Tibial nerve (tissue), 4 donors: ENCODE data around the gene CARMIL1. TPM values are rescaled to one million over a fixed set of nuclear protein-coding genes. Genes with fewer than 3 reads are reported as not detected.

ENCODE experiments used
- DNase-seq, 2 donors: peaks; one replicate each; pipeline ENCODE4 v3.0.0-alpha.2; 2019; ENCODE audit warnings: low spot score in 2 of 2
- H3K27ac ChIP-seq, 4 donors: fragments of 200-600 bp; sonication (generic) in 3 of 4; one replicate each; pipeline ENCODE4 v1.5.1; 2017 to 2019; ENCODE audit warnings: mild to moderate bottlenecking in 1 of 4
- H3K27me3 ChIP-seq, 2 donors: fragments of 200-600 bp; sonication (generic) in 1 of 2; one replicate each; pipeline versions ENCODE4 v1.5.1 to v1.6.0; 2017 to 2019
- H3K36me3 ChIP-seq, 3 donors: fragments of 200-600 bp; sonication (generic); one replicate each; pipeline ENCODE4 v1.5.1; 2018 to 2019
- H3K4me1 ChIP-seq, 4 donors: fragments of 200-600 bp; sonication (generic) in 3 of 4; one replicate each; pipeline ENCODE4 v1.5.1; 2017 to 2019
- H3K4me3 ChIP-seq, 4 donors: fragments of 200-600 bp; sonication (generic) in 3 of 4; one replicate each; pipeline ENCODE4 v1.5.1; 2017 to 2019; ENCODE audit warnings: mild to moderate bottlenecking in 1 of 4, moderate library complexity in 1 of 4
- H3K9me3 ChIP-seq, 4 donors: fragments of 200-600 bp; sonication (generic) in 3 of 4; one replicate each; pipeline ENCODE4 v1.5.1; 2017 to 2019
- CTCF ChIP-seq, 5 experiments: fragments of 200-600 bp in 3 of 5; fragments of 450-650 bp in 2 of 5; sonication (generic) in 3 of 5; IDR thresholded peaks; one replicate each; pipeline ENCODE4 v1.5.1; 2016 to 2019; ENCODE audit warnings: antibody characterized with exemption in 5 of 5, mild to moderate bottlenecking in 3 of 5, moderate library complexity in 2 of 5
- EP300 ChIP-seq, 2 donors: sonication (generic); formaldehyde crosslinking; IDR thresholded peaks; one replicate each; pipeline ENCODE4 v1.6.1; 2017; ENCODE audit warnings: antibody characterized with exemption in 2 of 2, mild to moderate bottlenecking in 1 of 2
- POLR2A ChIP-seq, 2 donors: fragments of 450-650 bp; IDR thresholded peaks; one replicate each; pipeline ENCODE4 v1.6.1; 2017; ENCODE audit warnings: antibody characterized with exemption in 2 of 2, mild to moderate bottlenecking in 2 of 2, moderate library complexity in 2 of 2
- WGBS, 2 donors: methylation state at CpG; one replicate each; pipeline ENCODE4 v1.1.5; 2018; 5-methylcytosine and 5-hydroxymethylcytosine counted together
- total RNA-seq, 4 donors: library from RNA; depleted of rRNA; stranded (reverse); fragments of >200 nt; gene quantifications; one replicate each; pipeline ENCODE4 v1.1.0, GENCODE V29; 2016

CARMIL1 gene
- total RNA-seq, 4 donors from 2014 or later = 29.1 to 43.5 (median 34.1) TPM

GRCh38 chr6:25458485-25458884 is 179.3 kb downstream of the CARMIL1 start:
- TF ChIP-seq POLR2A (IDR thresholded peaks at IDR 0.05) (no peak), CTCF (IDR thresholded peaks at IDR 0.05) (no peak), EP300 (IDR thresholded peaks at IDR 0.05) (no peak)
- WGBS, 2 donors = 78 to 81% methylated on average over 2 of the region's 2 CpGs
- Histone ChIP-seq H3K36me3 (no peaks in the 10 kb centered on the region), H3K27me3 (no peaks in the 10 kb centered on the region), H3K9me3 (no peaks in the 10 kb centered on the region), H3K4me3 (no peak overlapping the region), H3K4me1 (peaks cover 0 to 7% (median 0%) of the 10 kb centered on the region in 4 donors), H3K27ac (no peak overlapping the region)
- no peak for DNase-seq

GRCh38 chr6:25462235-25462897 is 183.2 kb downstream of the CARMIL1 start:
- no peak overlapping the region for H3K27ac ChIP-seq
- WGBS, 2 donors = 63 to 69% methylated on average over 7 of the region's 7 CpGs

GRCh38 chr6:25463441-25463840 is 184.3 kb downstream of the CARMIL1 start:
- H3K4me3 ChIP-seq = no peak overlapping the region
- TF ChIP-seq POLR2A (IDR thresholded peaks at IDR 0.05) (no peak), EP300 (IDR thresholded peaks at IDR 0.05) (no peak), CTCF (IDR thresholded peaks at IDR 0.05) (no peak)
- no peaks in the 10 kb centered on the region for H3K36me3 ChIP-seq
- H3K9me3 ChIP-seq = no peaks in the 10 kb centered on the region
- H3K4me1 ChIP-seq = no peaks in the 10 kb centered on the region
- 83 to 84% methylated on average over 4 of the region's 4 CpGs for WGBS, 2 donors
- no peaks in the 10 kb centered on the region for H3K27me3 ChIP-seq
- no peak for DNase-seq
- H3K27ac ChIP-seq = no peak overlapping the region

More at GRCh38 chr6:25462235-25462897, 183.2 kb downstream of the CARMIL1 start:
- H3K27me3 ChIP-seq = no peaks in the 10 kb centered on the region
- no peak for DNase-seq
- H3K36me3 ChIP-seq = no peaks in the 10 kb centered on the region
- H3K4me1 ChIP-seq = no peaks in the 10 kb centered on the region
- no peaks in the 10 kb centered on the region for H3K9me3 ChIP-seq
- TF ChIP-seq POLR2A (IDR thresholded peaks at IDR 0.05) = no peak
- no peak for TF ChIP-seq EP300 (IDR thresholded peaks at IDR 0.05)
- no peak for TF ChIP-seq CTCF (IDR thresholded peaks at IDR 0.05)
- no peak overlapping the region for H3K4me3 ChIP-seq

GRCh38 chr6:25464225-25464624 is 185.1 kb downstream of the CARMIL1 start:
- H3K36me3 ChIP-seq = no peaks in the 10 kb centered on the region
- no peaks in the 10 kb centered on the region for H3K9me3 ChIP-seq
- H3K27me3 ChIP-seq = no peaks in the 10 kb centered on the region
- no peaks in the 10 kb centered on the region for H3K4me1 ChIP-seq
- DNase-seq = no peak
- no peak overlapping the region for H3K4me3 ChIP-seq
- H3K27ac ChIP-seq = no peak overlapping the region
- TF ChIP-seq EP300 (IDR thresholded peaks at IDR 0.05) (no peak), CTCF (IDR thresholded peaks at IDR 0.05) (no peak), POLR2A (IDR thresholded peaks at IDR 0.05) (no peak)
- 80 to 96% methylated on average over 1 of the region's 1 CpG for WGBS, 2 donors

- H3K9me3 ChIP-seq = no peaks in the 10 kb centered on the region
- H3K27ac ChIP-seq = no peak overlapping the region
- no peak overlapping the region for H3K4me3 ChIP-seq
- 83 to 85% methylated on average over 2 of the region's 2 CpGs for WGBS, 2 donors
- H3K27me3 ChIP-seq = no peaks in the 10 kb centered on the region
- TF ChIP-seq EP300 (IDR thresholded peaks at IDR 0.05) = no peak
- no peak for TF ChIP-seq CTCF (IDR thresholded peaks at IDR 0.05)
- TF ChIP-seq POLR2A (IDR thresholded peaks at IDR 0.05) = no peak
- H3K36me3 ChIP-seq = no peaks in the 10 kb centered on the region
- DNase-seq = no peak
- no peaks in the 10 kb centered on the region for H3K4me1 ChIP-seq
Observed at GRCh38 chr6:25465941-25466340, 186.8 kb downstream of the CARMIL1 start.
